AG09309 (cell line): ENCODE data around the gene HELZ.

Experiments
- DNase-seq: peaks from one replicate; pipeline ENCODE4 v3.0.0-alpha.2; 2010; ENCODE audit warnings: low read depth
- H3K4me3 ChIP-seq: 2 replicates; pipeline ENCODE4 v1.5.1; 2011; ENCODE audit warnings: mild to moderate bottlenecking, low read depth, low read length, moderate library complexity; ENCODE audit not compliant: control insufficient read depth
- TF ChIP-seq, protein P1 (sequence below): IDR thresholded peaks from 2 replicates; pipeline ENCODE4 v1.5.1; 2011; ENCODE audit warnings: mild to moderate bottlenecking, low read depth, low read length, inconsistent platforms; ENCODE audit not compliant: insufficient read depth, control insufficient read depth; ENCODE audit errors: missing control alignments

Gene HELZ

DNA sequence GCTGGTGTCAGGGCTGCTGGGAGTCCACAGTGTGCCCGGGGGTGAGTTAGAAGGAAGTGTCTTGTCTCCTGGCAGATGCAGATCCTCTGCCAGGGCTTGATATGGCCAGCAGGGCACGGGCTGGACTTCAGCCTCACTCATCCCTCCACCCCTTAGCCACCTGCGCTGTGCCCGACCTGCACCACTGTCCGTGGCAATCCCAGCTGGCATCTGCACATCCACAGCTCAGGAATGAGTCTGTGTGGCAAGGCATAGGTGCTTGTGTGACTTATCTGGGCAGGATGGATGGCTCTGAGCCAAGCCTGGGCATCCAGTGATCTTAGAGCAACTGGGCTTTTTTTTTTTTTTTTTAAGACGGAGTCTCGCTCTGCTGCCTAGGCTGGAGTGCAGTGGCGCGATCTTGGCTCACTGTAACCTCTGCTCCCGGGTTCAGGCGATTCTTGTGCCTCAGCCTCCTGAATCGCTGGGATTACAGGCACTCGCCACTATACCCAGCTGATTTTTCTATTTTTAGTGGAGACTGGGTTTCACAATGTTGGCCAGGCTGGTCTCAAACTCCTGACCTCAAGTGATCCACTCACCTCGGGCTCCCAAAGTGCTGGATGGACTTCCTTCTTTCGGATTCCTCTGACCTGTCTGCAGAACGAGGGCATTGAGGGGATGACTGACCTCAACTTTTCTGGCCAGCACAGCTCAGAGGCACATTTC, 223.1 kb downstream of the HELZ start:
- TF ChIP-seq, protein P1, sequence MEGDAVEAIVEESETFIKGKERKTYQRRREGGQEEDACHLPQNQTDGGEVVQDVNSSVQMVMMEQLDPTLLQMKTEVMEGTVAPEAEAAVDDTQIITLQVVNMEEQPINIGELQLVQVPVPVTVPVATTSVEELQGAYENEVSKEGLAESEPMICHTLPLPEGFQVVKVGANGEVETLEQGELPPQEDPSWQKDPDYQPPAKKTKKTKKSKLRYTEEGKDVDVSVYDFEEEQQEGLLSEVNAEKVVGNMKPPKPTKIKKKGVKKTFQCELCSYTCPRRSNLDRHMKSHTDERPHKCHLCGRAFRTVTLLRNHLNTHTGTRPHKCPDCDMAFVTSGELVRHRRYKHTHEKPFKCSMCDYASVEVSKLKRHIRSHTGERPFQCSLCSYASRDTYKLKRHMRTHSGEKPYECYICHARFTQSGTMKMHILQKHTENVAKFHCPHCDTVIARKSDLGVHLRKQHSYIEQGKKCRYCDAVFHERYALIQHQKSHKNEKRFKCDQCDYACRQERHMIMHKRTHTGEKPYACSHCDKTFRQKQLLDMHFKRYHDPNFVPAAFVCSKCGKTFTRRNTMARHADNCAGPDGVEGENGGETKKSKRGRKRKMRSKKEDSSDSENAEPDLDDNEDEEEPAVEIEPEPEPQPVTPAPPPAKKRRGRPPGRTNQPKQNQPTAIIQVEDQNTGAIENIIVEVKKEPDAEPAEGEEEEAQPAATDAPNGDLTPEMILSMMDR: no peak
- no peak for DNase-seq
- no peak overlapping the region for H3K4me3 ChIP-seq

- no peak for DNase-seq
- TF ChIP-seq, protein P1: no peak
- no peak overlapping the region for H3K4me3 ChIP-seq
Measured at GRCh38 chr17:67021196-67021595, 223.8 kb downstream of the HELZ start.
